WERI-Rb-1 (cell line): ENCODE results near the gene DYNC1I2.
"Not testable (repeated sequence)": the region's sequence is repeated elsewhere in the genome, so short reads cannot be mapped to it uniquely, and the experiment has no call there.

Experiments
- DNase-seq: peaks from one replicate; pipeline ENCODE4 v3.0.0-alpha.2; 2020
- H3K27ac ChIP-seq: fragments of 250-450 bp; sonication (Bioruptor Pico); 2 replicates; pipeline ENCODE4 v1.5.1; 2020; ENCODE audit warnings: mild to moderate bottlenecking, moderate library complexity
- H3K27me3 ChIP-seq: fragments of 250-450 bp; sonication (Bioruptor Pico); 2 replicates; pipeline ENCODE4 v1.5.1; 2021; ENCODE audit warnings: mild to moderate bottlenecking, low read depth, moderate library complexity; ENCODE audit not compliant: insufficient read depth, severe bottlenecking
- H3K36me3 ChIP-seq: fragments of 250-450 bp; sonication (Bioruptor Pico); 2 replicates; pipeline ENCODE4 v1.5.1; 2020; ENCODE audit warnings: mild to moderate bottlenecking, moderate library complexity
- H3K4me3 ChIP-seq: 2 replicates; pipeline ENCODE4 v1.5.1; 2011; ENCODE audit warnings: low read depth, mild to moderate bottlenecking, control low read depth, low read length
- H3K9me3 ChIP-seq: fragments of 250-450 bp; sonication (Bioruptor Pico); 2 replicates; pipeline ENCODE4 v1.5.1; 2021; ENCODE audit warnings: mild to moderate bottlenecking, moderate library complexity; ENCODE audit not compliant: severe bottlenecking
- TF ChIP-seq, protein P1 (sequence below): IDR thresholded peaks from 2 replicates; pipeline ENCODE4 v1.5.1; 2011; ENCODE audit warnings: low read depth, mild to moderate bottlenecking, control low read depth, inconsistent platforms, low read length

The DYNC1I2 gene

DNA sequence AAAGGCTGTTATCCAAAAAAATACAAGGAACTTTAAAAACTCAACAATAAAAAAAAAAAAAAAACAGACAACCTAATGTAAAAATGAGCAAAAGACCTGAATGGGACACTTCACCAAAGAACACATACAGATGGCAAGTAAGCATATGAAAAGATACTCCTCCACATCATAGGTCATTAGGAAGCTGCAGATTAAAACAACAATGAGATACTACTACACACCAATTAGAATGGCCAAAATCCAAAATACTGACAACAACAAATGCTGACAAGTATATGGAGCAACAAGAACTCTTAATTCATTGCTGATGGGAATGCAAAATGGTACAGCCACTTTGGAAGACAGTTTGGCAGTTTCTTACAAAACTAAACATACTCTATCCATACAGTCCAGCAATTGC lies 84.2 kb downstream of the DYNC1I2 start:
- DNase-seq: no peak
- H3K9me3 ChIP-seq: no peaks in the 10 kb centered on the region
- TF ChIP-seq, protein P1, sequence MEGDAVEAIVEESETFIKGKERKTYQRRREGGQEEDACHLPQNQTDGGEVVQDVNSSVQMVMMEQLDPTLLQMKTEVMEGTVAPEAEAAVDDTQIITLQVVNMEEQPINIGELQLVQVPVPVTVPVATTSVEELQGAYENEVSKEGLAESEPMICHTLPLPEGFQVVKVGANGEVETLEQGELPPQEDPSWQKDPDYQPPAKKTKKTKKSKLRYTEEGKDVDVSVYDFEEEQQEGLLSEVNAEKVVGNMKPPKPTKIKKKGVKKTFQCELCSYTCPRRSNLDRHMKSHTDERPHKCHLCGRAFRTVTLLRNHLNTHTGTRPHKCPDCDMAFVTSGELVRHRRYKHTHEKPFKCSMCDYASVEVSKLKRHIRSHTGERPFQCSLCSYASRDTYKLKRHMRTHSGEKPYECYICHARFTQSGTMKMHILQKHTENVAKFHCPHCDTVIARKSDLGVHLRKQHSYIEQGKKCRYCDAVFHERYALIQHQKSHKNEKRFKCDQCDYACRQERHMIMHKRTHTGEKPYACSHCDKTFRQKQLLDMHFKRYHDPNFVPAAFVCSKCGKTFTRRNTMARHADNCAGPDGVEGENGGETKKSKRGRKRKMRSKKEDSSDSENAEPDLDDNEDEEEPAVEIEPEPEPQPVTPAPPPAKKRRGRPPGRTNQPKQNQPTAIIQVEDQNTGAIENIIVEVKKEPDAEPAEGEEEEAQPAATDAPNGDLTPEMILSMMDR: no peak
- no peak overlapping the region for H3K27ac ChIP-seq
- no peaks in the 10 kb centered on the region; the same call in 1 of the 2 replicates for H3K36me3 ChIP-seq
- H3K4me3 ChIP-seq: no peak overlapping the region
- H3K27me3 ChIP-seq: no peaks in the 10 kb centered on the region

DNA sequence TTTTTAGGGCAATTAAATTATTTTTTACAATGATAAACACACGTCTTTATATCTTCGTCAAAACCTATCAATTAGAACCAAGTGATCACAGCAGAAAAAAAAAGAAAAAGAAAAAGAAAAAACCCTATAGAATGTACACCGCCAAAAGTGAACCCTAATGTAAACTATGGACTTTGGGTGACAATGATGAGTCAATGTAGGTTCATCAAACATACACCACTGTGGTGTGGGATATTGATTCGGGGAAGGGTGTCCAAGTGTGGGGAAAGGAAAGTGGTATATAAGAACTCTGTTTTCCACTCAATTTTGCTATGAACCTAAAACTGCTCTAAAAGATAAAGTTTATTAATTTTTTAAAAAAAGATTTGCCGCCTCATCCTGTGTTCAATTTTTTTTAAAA lies 85.1 kb downstream of the DYNC1I2 start:
- TF ChIP-seq, protein P1: no peak
- H3K27ac ChIP-seq: no peak overlapping the region
- no peak overlapping the region for H3K4me3 ChIP-seq
- no peaks in the 10 kb centered on the region for H3K27me3 ChIP-seq
- H3K9me3 ChIP-seq: no peaks in the 10 kb centered on the region
- no peaks in the 10 kb centered on the region; the same call in 1 of the 2 replicates for H3K36me3 ChIP-seq
- DNase-seq: no peak

DNA sequence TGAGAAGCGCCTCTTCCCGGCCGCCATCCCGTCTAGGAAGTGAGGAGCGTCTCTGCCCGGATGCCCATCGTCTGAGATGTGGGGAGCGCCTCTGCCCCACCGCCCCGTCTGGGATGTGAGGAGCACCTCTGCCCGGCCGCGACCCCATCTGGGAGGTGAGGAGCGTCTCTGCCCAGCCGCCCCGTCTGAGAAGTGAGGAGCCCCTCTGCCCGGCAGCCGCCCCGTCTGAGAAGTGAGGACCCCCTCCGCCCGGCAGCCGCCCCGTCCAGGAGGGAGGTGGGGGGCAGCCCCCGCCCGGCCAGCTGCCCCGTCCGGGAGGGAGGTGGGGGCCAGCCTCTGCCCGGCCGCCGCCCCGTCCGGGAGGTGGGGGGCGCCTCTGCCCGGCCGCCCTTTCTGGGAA lies 87.3 kb downstream of the DYNC1I2 start:
- H3K4me3 ChIP-seq, H3K27me3 ChIP-seq, H3K36me3 ChIP-seq, H3K27ac ChIP-seq, DNase-seq, H3K9me3 ChIP-seq: not testable (repeated sequence)

DNA sequence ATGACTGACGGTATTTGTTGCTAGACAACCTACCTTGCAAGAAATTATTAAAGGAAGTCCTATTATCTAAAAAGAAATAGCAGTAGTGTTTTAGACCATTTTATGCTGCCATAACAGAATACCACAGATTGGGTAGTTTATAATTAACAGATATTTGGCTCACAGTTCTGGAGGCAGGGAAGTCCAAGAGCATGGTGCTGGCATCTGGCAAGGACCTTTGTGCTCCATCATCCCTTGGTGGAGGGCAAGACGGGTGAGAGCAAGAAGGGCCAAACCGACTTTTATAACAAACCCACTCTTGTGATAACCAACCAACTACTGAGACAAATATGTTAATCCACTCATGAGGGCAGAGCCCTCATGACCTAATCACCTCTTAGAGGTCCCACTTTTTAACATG lies 91.2 kb downstream of the DYNC1I2 start:
- no peak for DNase-seq
- no peaks in the 10 kb centered on the region for H3K27me3 ChIP-seq
- TF ChIP-seq, protein P1: no peak
- no peak overlapping the region for H3K27ac ChIP-seq
- peaks cover under 1% of the 10 kb centered on the region; the same call in 1 of the 2 replicates for H3K36me3 ChIP-seq
- H3K9me3 ChIP-seq: peaks cover 4% of the 10 kb centered on the region
- no peak overlapping the region for H3K4me3 ChIP-seq

DNA sequence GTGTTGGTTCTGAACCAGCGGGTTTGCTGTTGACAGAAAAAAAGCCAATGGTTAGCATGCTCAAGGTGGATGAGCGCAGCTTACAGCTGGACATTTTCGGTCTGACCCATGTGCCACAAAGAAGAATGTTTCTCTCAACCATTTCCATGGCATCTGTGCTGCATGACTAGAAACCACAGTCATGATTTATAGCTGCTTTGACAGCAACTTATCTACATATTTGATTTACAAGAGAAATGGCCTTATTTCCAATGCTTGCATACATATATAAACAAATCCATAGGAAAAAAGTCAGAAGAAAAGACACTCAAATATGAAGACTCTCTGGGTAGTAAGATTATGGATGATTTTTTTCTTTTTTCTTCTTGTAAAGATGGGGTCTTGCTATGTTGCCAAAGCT lies 98.2 kb downstream of the DYNC1I2 start:
- Histone ChIP-seq H3K36me3 (peaks cover 19% of the 10 kb centered on the region), H3K4me3 (no peak overlapping the region), H3K9me3 (no peaks in the 10 kb centered on the region), H3K27me3 (no peaks in the 10 kb centered on the region), H3K27ac (no peak overlapping the region)
- DNase-seq: no peak
- TF ChIP-seq, protein P1: no peak

DNA sequence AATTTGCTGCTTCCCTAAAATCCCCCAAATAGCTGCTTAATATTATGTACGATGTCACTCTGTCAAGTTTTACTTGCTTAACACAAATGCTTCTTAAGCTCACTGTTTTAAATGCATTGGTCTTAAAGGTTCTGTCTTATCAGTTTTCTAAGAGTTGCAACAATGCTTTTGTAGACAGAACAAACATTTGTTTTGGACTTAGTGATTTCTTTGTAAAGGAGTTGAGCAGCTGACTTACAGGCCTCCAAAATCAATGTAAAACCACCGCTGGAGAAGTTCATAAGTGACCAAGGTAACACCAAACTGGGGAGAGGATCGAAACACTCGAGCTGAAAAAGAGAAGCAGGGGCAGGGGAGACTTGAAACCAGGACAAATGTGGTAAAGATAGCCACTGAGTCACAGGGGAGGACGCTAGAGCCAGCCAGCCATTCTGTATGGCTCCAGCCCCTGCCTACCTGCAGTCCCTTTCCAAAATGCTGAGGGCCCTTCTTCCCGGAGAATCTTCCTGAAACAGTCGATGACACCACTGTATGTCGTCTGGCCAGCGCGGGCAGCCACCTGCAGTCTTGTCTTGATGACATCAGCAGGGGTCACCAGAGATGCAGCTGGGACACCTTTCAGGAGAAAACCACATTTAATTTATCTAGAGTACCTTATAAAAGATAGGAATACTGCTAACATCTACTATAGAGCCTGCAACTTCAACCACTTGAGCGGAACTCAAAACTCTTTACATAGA lies 100.2 kb downstream of the DYNC1I2 start:
- TF ChIP-seq, protein P1: no peak
- Histone ChIP-seq H3K4me3 (no peak overlapping the region), H3K36me3 (peaks cover 19% of the 10 kb centered on the region), H3K27ac (no peak overlapping the region), H3K9me3 (no peaks in the 10 kb centered on the region), H3K27me3 (no peaks in the 10 kb centered on the region)
- no peak for DNase-seq
